ENCODE measurements around the gene LIF.

Gene LIF

DNA sequence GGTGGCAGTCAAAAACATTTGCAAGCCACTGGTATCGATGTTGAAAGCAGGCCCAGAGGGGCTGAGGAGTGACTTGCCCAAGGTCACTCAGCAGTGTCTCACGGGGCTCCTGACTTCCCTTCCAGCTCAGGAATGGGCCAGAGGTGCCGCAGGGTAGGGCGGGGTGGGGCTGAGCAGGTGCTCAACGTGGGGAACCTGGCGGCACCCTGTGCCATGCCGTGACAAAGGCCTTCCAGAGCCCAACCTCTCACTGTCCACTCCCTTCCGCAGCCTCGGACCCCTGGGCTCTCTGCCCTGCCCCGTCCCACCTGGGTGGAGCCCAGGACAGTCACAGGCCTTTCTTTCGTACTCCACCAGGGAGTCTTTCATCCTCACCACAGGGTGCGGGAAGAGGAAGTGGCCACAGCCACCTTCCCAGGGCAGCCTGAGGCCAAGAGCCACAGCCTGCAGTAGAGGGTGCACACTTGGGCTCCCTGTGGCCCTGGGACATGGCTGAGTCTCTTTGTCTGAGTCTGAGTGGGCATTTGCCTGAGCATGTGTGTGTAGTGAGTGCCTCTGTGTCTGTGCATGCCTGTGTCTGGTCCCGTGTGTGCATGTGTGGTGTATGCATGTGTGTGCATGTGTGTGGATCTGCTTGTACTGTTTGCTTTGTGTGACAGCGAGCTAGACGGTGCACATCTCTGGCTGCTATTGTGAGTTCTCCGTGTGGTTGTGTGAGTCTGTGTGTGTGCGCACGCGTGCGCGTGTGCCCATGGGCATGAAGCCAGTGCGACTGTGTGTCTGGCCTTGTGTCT, 6.0 kb upstream of the LIF start:
- H3K36me3 ChIP-seq (ENCODE audit: control insufficient read depth in 4 of 4, insufficient read depth in 4 of 4, low read length in 3 of 4) = no peaks in the 10 kb centered on the region
- no peaks in the 10 kb centered on the region for H3K9me3 ChIP-seq (ENCODE audit: control extremely low read depth in 1 of 5, control insufficient read depth in 4 of 5, insufficient read depth in 2 of 5, low read depth in 1 of 5, low read length in 4 of 5)
- 84% methylated on average over 20 of the region's 22 CpGs for WGBS (ENCODE audit: insufficient coverage)
- POLR2A ChIA-PET = no interaction called here
- H3K4me3 ChIP-seq (ENCODE audit: control insufficient read depth in 1 of 7, extremely low read depth in 1 of 7, insufficient read depth in 4 of 7, low read depth in 2 of 7, low read length in 6 of 7) = no peak overlapping the region
- peaks cover 0 to 9% (median 0%) of the 10 kb centered on the region in 5 experiments for H3K27me3 ChIP-seq (replicated peaks in 2 of 5; ENCODE audit: control insufficient read depth in 4 of 5, insufficient read depth in 5 of 5, low read length in 4 of 5)
- no peak overlapping the region for H3K27ac ChIP-seq (ENCODE audit: insufficient read depth in 1 of 2, low read depth in 1 of 2, low read length in 2 of 2, poor library complexity in 1 of 2, severe bottlenecking in 2 of 2)
- CTCF ChIA-PET = interaction anchor here (0.6 to 1.2 kb wide), 3 partner anchors 11 to 616 kb away, joined by 3 read pairs; partner anchors contain the start of gene RNF215
- peaks cover 1 to 59% (median 36%) of the 10 kb centered on the region in 4 experiments for H3K4me1 ChIP-seq (ENCODE audit: control extremely low read depth in 1 of 4, control insufficient read depth in 4 of 4, insufficient read depth in 4 of 4, low read length in 3 of 4)
- DNase-seq = no peak

DNA sequence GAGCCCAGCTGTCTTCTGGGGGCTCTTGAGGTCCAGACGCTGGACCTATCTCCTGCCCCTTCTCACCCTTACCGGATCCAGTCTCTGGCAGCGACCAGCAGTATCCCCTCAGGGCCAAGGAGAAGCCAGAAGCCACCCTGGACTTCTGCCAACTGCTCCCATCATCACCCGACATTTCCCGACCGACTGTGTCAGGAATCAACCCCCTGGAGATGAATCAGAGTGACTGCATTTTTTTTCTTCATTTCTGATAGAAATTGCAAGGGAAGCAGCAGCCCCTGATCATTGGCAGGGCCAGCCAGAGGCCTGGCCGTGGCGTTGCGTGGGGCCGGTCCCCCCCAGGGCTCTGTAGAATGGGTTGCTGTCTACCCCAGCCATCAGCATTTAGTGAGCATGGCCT, 5.2 kb upstream of the LIF start:
- Histone ChIP-seq H3K4me3 (ENCODE audit: control insufficient read depth in 1 of 7, extremely low read depth in 1 of 7, insufficient read depth in 4 of 7, low read depth in 2 of 7, low read length in 6 of 7) (no peak overlapping the region), H3K4me1 (ENCODE audit: control extremely low read depth in 1 of 4, control insufficient read depth in 4 of 4, insufficient read depth in 4 of 4, low read length in 3 of 4) (peaks cover 1 to 63% (median 45%) of the 10 kb centered on the region in 4 experiments)

DNA sequence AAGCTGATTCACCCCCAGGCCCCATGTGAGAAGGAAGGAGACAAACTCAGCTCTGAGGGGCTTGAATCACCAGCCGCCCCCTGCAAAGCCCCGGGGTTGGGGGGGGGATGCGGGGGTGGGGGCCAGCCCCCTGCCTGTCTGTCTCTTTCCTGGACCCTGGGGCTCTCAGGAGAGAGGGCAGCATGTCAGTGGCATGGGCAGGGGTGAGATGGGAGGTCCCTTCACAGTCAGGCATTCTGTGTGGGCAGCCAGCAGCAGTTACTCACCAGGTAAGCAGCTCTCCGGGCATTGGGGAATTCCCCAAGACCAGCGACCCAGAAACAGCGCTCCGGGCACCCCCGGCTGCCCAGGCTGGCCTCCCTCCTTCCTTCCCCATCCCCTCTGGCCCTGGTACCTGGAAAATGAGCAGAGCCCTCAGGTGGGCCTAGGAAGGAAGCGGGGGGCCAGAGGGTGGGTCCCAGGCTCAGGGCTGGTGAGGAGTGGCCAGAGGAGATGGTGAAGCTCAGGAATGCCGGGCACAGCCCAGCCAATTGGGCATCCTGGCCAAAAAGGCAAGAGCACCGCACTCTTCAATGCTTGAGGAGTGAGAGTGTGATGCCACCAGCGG, 4.2 kb upstream of the LIF start:
- CTCF ChIA-PET = interaction anchor here (0.7 to 3.3 kb wide), 4 partner anchors 141 to 614 kb away, joined by 3 to 20 read pairs (median 3); no protein-coding TSS in a partner anchor
- Histone ChIP-seq H3K27ac (ENCODE audit: insufficient read depth in 1 of 2, low read depth in 1 of 2, low read length in 2 of 2, poor library complexity in 1 of 2, severe bottlenecking in 2 of 2) (no peak overlapping the region), H3K9me3 (ENCODE audit: control extremely low read depth in 1 of 5, control insufficient read depth in 4 of 5, insufficient read depth in 2 of 5, low read depth in 1 of 5, low read length in 4 of 5) (no peaks in the 10 kb centered on the region), H3K4me1 (ENCODE audit: control extremely low read depth in 1 of 4, control insufficient read depth in 4 of 4, insufficient read depth in 4 of 4, low read length in 3 of 4) (peaks cover 1 to 65% (median 49%) of the 10 kb centered on the region in 4 experiments), H3K27me3 (replicated peaks in 2 of 5; ENCODE audit: control insufficient read depth in 4 of 5, insufficient read depth in 5 of 5, low read length in 4 of 5) (peaks cover 0 to 22% (median 0%) of the 10 kb centered on the region in 5 experiments), H3K4me3 (ENCODE audit: control insufficient read depth in 1 of 7, extremely low read depth in 1 of 7, insufficient read depth in 4 of 7, low read depth in 2 of 7, low read length in 6 of 7) (no peak overlapping the region), H3K36me3 (ENCODE audit: control insufficient read depth in 4 of 4, insufficient read depth in 4 of 4, low read length in 3 of 4) (no peaks in the 10 kb centered on the region)
- POLR2A ChIA-PET = interaction anchor here (1.1 kb wide), 1 partner anchor 20 kb away, joined by 3 read pairs; no protein-coding TSS in a partner anchor
- DNase-seq = no peak
- 70% methylated on average over 9 of the region's 12 CpGs for WGBS (ENCODE audit: insufficient coverage)

More for the DNA sequence above, 5.2 kb upstream of the LIF start:
- H3K36me3 ChIP-seq (ENCODE audit: control insufficient read depth in 4 of 4, insufficient read depth in 4 of 4, low read length in 3 of 4) = no peaks in the 10 kb centered on the region
- ChIA-PET CTCF (interaction anchor here (3.3 kb wide), 1 partner anchor 144 kb away, joined by 20 read pairs; no protein-coding TSS in a partner anchor), POLR2A (no interaction called here)
- DNase-seq = no peak
- peaks cover 0 to 17% (median 0%) of the 10 kb centered on the region in 5 experiments for H3K27me3 ChIP-seq (replicated peaks in 2 of 5; ENCODE audit: control insufficient read depth in 4 of 5, insufficient read depth in 5 of 5, low read length in 4 of 5)
- WGBS (ENCODE audit: insufficient coverage) = 97% methylated on average over 7 of the region's 10 CpGs
- H3K9me3 ChIP-seq (ENCODE audit: control extremely low read depth in 1 of 5, control insufficient read depth in 4 of 5, insufficient read depth in 2 of 5, low read depth in 1 of 5, low read length in 4 of 5) = no peaks in the 10 kb centered on the region
- H3K27ac ChIP-seq (ENCODE audit: insufficient read depth in 1 of 2, low read depth in 1 of 2, low read length in 2 of 2, poor library complexity in 1 of 2, severe bottlenecking in 2 of 2) = no peak overlapping the region

DNA sequence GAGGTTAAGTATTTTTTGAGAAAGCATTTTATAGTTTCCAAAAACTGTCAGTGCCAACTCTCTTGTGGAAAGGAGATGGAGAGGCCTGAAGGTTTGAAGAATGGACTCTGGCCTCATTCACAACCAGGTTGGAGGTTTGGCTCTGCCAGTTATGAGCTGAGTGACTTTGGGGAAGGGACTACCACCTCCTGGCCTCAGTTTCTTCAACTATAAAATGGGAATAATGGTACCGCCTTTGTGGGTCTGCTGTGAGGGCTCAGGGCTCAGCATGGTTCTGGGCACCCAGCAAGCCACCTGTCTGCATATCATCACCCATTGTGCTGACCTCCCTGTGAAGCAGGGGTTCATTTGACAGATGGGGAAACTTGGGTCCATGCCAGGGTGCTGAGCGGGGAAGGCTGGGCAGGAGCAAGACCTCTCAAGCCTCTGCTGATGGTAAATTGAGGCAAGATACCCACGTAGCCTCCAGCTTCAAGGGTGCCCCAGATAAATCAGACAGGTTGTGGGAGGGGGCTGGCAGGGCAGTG, 3.5 kb upstream of the LIF start:
- CTCF ChIA-PET = interaction anchor here (1.2 to 3.3 kb wide), 2 partner anchors 142 to 614 kb away, joined by 3 to 20 read pairs; no protein-coding TSS in a partner anchor
- POLR2A ChIA-PET = interaction anchor here (1.1 kb wide), 1 partner anchor 20 kb away, joined by 3 read pairs; no protein-coding TSS in a partner anchor
- WGBS (ENCODE audit: insufficient coverage) = 100% methylated on average over 1 of the region's 3 CpGs
- peaks cover 0 to 29% (median 0%) of the 10 kb centered on the region in 5 experiments for H3K27me3 ChIP-seq (replicated peaks in 2 of 5; ENCODE audit: control insufficient read depth in 4 of 5, insufficient read depth in 5 of 5, low read length in 4 of 5)
- H3K36me3 ChIP-seq (ENCODE audit: control insufficient read depth in 4 of 4, insufficient read depth in 4 of 4, low read length in 3 of 4) = no peaks in the 10 kb centered on the region
- H3K4me3 ChIP-seq (ENCODE audit: control insufficient read depth in 1 of 7, extremely low read depth in 1 of 7, insufficient read depth in 4 of 7, low read depth in 2 of 7, low read length in 6 of 7) = no peak overlapping the region
- H3K27ac ChIP-seq (ENCODE audit: insufficient read depth in 1 of 2, low read depth in 1 of 2, low read length in 2 of 2, poor library complexity in 1 of 2, severe bottlenecking in 2 of 2) = no peak overlapping the region
- peaks cover 1 to 68% (median 52%) of the 10 kb centered on the region in 4 experiments for H3K4me1 ChIP-seq (ENCODE audit: control extremely low read depth in 1 of 4, control insufficient read depth in 4 of 4, insufficient read depth in 4 of 4, low read length in 3 of 4)
- no peak for DNase-seq
- no peaks in the 10 kb centered on the region for H3K9me3 ChIP-seq (ENCODE audit: control extremely low read depth in 1 of 5, control insufficient read depth in 4 of 5, insufficient read depth in 2 of 5, low read depth in 1 of 5, low read length in 4 of 5)

DNA sequence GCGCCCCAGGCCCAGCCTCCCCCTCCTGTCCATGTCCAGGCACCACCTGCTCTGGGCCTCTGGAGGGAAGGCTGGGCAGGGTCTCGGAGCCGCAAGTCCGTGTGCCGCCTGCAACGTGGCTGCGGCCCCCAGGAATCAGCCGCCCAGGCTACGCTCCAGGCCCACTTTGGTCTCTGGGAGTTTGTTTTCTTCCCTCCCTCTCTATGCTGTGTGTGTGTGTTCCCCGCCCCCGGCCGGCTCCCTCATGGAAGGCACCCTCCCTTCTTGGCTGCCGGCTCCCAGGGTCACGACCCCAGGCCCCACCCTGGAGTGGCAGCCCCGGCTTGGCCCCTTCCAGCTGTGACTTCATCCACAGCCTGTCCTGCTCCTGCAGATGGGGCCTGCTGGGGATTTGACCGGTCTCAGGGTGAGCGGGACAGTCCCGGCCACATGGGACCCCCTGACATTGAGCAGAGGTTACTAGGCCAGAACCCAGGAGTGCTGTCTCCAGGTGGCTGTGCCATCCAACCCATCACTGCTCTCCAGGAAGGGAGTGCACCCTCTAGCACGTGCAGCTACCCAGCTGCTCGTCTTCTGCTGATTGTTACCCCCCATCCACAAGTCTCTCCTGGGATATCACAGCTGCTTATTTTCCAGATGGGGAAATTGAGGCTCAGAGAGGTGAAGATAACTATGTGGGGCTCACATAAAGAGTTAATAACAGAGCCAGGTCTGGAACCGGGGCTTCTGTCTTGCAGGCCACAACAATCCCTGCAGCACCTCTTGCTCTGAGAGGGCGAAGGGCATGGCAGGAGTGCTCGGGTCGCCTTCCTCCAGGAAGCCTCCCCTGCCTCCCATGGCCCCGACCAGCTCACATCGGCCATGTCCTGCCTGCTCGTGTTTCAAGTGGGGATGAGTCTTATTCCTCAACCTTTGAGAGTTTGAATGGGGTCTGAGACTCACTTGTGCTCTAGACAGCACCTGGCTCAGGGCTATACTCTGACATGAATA, 2.8 kb upstream of the LIF start:
- Histone ChIP-seq H3K27ac (ENCODE audit: insufficient read depth in 1 of 2, low read depth in 1 of 2, low read length in 2 of 2, poor library complexity in 1 of 2, severe bottlenecking in 2 of 2) (no peak overlapping the region), H3K27me3 (replicated peaks in 2 of 5; ENCODE audit: control insufficient read depth in 4 of 5, insufficient read depth in 5 of 5, low read length in 4 of 5) (peaks cover 0 to 33% (median 3%) of the 10 kb centered on the region in 5 experiments), H3K4me3 (ENCODE audit: control insufficient read depth in 1 of 7, extremely low read depth in 1 of 7, insufficient read depth in 4 of 7, low read depth in 2 of 7, low read length in 6 of 7) (no peak overlapping the region), H3K9me3 (ENCODE audit: control extremely low read depth in 1 of 5, control insufficient read depth in 4 of 5, insufficient read depth in 2 of 5, low read depth in 1 of 5, low read length in 4 of 5) (no peaks in the 10 kb centered on the region), H3K4me1 (ENCODE audit: control extremely low read depth in 1 of 4, control insufficient read depth in 4 of 4, insufficient read depth in 4 of 4, low read length in 3 of 4) (peaks cover 1 to 64% (median 52%) of the 10 kb centered on the region in 4 experiments), H3K36me3 (ENCODE audit: control insufficient read depth in 4 of 4, insufficient read depth in 4 of 4, low read length in 3 of 4) (no peaks in the 10 kb centered on the region)
- DNase-seq = no peak
- CTCF ChIA-PET = interaction anchor here (1.2 to 3.3 kb wide), 2 partner anchors 142 to 613 kb away, joined by 3 to 20 read pairs; no protein-coding TSS in a partner anchor
- 97% methylated on average over 19 of the region's 27 CpGs for WGBS (ENCODE audit: insufficient coverage)
- POLR2A ChIA-PET = interaction anchor here (1.1 kb wide), 1 partner anchor 19 kb away, joined by 3 read pairs; no protein-coding TSS in a partner anchor

DNA sequence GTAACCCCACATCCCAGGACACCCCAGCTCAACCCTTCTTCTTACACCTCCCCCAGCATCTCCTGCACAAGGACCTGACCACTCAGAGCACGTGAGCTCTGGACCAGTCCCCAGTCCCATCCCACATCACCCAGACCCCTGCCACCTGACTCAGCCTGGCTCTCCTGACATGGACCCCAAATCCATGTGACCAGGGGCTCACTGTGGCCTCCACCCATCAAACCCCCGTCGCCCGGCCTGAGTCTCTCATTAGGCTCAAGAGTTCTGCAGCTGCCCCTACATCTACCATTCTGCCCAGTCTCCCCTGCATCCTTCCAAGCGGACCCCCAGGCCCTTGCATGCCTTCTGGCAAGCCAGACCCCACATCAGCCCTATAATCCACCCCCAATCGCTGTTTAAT, 1.9 kb upstream of the LIF start:
- ChIA-PET CTCF (interaction anchor here (1.0 to 1.1 kb wide), 2 partner anchors 39 to 141 kb away, joined by 3 read pairs; no protein-coding TSS in a partner anchor), POLR2A (no interaction called here)
- Histone ChIP-seq H3K4me1 (ENCODE audit: control extremely low read depth in 1 of 4, control insufficient read depth in 4 of 4, insufficient read depth in 4 of 4, low read length in 3 of 4) (peaks cover 1 to 55% (median 46%) of the 10 kb centered on the region in 4 experiments), H3K4me3 (ENCODE audit: control insufficient read depth in 1 of 7, extremely low read depth in 1 of 7, insufficient read depth in 4 of 7, low read depth in 2 of 7, low read length in 6 of 7) (no peak overlapping the region), H3K36me3 (ENCODE audit: control insufficient read depth in 4 of 4, insufficient read depth in 4 of 4, low read length in 3 of 4) (no peaks in the 10 kb centered on the region), H3K9me3 (ENCODE audit: control extremely low read depth in 1 of 5, control insufficient read depth in 4 of 5, insufficient read depth in 2 of 5, low read depth in 1 of 5, low read length in 4 of 5) (no peaks in the 10 kb centered on the region), H3K27ac (ENCODE audit: insufficient read depth in 1 of 2, low read depth in 1 of 2, low read length in 2 of 2, poor library complexity in 1 of 2, severe bottlenecking in 2 of 2) (no peak overlapping the region), H3K27me3 (replicated peaks in 2 of 5; ENCODE audit: control insufficient read depth in 4 of 5, insufficient read depth in 5 of 5, low read length in 4 of 5) (peaks cover 0 to 33% (median 4%) of the 10 kb centered on the region in 5 experiments)
- 83% methylated on average over 4 of the region's 6 CpGs for WGBS (ENCODE audit: insufficient coverage)
- no peak for DNase-seq
